Measurements from ENCODE around the gene PROK1.

GRCh38 chr1:110466646-110467280 lies 15.8 kb downstream of the PROK1 start:
- TF ChIP-seq CTCF (conservative IDR thresholded peaks at IDR 0.05; ENCODE audit: low read depth, low read length) = no peak
- no peak for TF ChIP-seq EZH2 (IDR thresholded peaks at IDR 0.05; ENCODE audit: low read length, unreplicated experiment)
- TF ChIP-seq EZH2phosphoT487 (IDR thresholded peaks at IDR 0.05; ENCODE audit: borderline replicate concordance, low read length) = no peak
